Uterus (tissue), 4 donors: ENCODE data around the gene ZNF512B. TPM values are rescaled to one million over a fixed set of nuclear protein-coding genes. Genes with fewer than 3 reads are reported as not detected.

ENCODE experiments used
- DNase-seq, 2 donors: peaks; one replicate each; pipeline ENCODE4 v3.0.0-alpha.2; 2019 to 2020
- H3K27ac ChIP-seq, 2 donors: fragments of 200-600 bp; sonication (generic); 1 replicate in 1 of 2; 2 replicates in 1 of 2; pipeline ENCODE4 v1.5.1; 2016 to 2018
- H3K27me3 ChIP-seq, 2 donors: fragments of 200-600 bp; sonication (generic); one replicate each; pipeline ENCODE4 v1.5.1; 2018 to 2019; ENCODE audit warnings: control low read depth in 1 of 2
- H3K36me3 ChIP-seq, 2 donors: fragments of 200-600 bp; sonication (generic); one replicate each; pipeline ENCODE4 v1.5.1; 2019; ENCODE audit warnings: control low read depth in 1 of 2
- H3K4me1 ChIP-seq, 2 donors: fragments of 200-600 bp; sonication (generic); one replicate each; pipeline ENCODE4 v1.5.1; 2018 to 2019; ENCODE audit warnings: control low read depth in 1 of 2
- H3K4me3 ChIP-seq, 2 donors: fragments of 200-600 bp; sonication (generic); 1 replicate in 1 of 2; 2 replicates in 1 of 2; pipeline ENCODE4 v1.5.1; 2018 to 2019; ENCODE audit warnings: mild to moderate bottlenecking in 1 of 2
- H3K9me3 ChIP-seq, 2 donors: fragments of 200-600 bp; sonication (generic); one replicate each; pipeline ENCODE4 v1.5.1; 2019; ENCODE audit warnings: control low read depth in 1 of 2
- POLR2A ChIP-seq, 2 donors: fragments of 450-650 bp; IDR thresholded peaks; one replicate each; pipeline ENCODE4 v1.6.1; 2016; ENCODE audit warnings: antibody characterized with exemption in 2 of 2, mild to moderate bottlenecking in 1 of 2, moderate library complexity in 1 of 2
- intact Hi-C: fragments of 100-400 bp; cut with DNase I; formaldehyde crosslinking; loops from one replicate; pipeline ENCODE4 v1.15.1; 2023; ENCODE audit warnings: low total_unique reads
- total RNA-seq, 4 donors: library from RNA; depleted of rRNA in 3 of 4; stranded (reverse); fragments of >200 nt in 3 of 4; gene quantifications; one replicate each; pipeline versions ENCODE4 v1.1.0 to v1.2.4, GENCODE V29; 2014 to 2023
- TF ChIP-seq, protein P1 (sequence below), 4 experiments: fragments of 200-600 bp in 2 of 4; fragments of 450-650 bp in 2 of 4; sonication (generic) in 2 of 4; IDR thresholded peaks; one replicate each; pipeline ENCODE4 v1.5.1; 2016 to 2019; ENCODE audit warnings: antibody characterized with exemption in 4 of 4, mild to moderate bottlenecking in 2 of 4, moderate library complexity in 1 of 4
- donor health status: DM: yes; HTN: yes; CAD: no.

ZNF512B gene
- total RNA-seq, 4 donors from 2014 or later, result 4.7 to 23.3 (median 17.4) TPM

DNA sequence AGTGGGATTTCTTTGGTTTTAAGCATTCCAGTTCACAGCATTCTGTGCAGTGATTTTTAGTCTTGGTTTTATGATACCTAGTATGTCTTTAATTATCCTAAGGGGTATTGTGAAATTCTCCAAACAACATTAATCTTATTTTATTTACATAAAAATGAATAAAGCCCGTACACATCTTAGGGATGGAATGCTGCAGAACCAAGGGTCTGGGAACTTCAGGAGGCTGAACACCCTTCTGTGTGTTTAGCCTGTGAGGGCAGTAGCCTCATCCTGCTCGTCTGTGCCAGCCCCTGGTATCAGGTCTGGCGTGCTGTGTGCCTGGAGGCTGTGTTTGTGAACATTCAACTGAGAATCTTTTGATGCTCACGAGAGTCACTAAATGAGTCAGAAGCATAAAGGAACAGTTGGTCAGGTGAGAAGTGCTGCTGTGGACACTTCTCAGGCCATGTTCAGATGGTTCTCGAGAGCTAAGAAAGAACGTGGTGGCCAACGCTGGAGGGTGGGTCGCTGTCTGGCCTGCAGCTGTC is 41.0 kb upstream of the ZNF512B start:
- Histone ChIP-seq H3K4me1 (no peaks in the 10 kb centered on the region), H3K9me3 (no peaks in the 10 kb centered on the region), H3K4me3 (no peak overlapping the region), H3K27me3 (no peaks in the 10 kb centered on the region), H3K27ac (no peak overlapping the region), H3K36me3 (no peaks in the 10 kb centered on the region)
- intact Hi-C loops, result no loop called here
- DNase-seq, result no peak
- no peak for TF ChIP-seq POLR2A (IDR thresholded peaks at IDR 0.05)
- TF ChIP-seq, protein P1, sequence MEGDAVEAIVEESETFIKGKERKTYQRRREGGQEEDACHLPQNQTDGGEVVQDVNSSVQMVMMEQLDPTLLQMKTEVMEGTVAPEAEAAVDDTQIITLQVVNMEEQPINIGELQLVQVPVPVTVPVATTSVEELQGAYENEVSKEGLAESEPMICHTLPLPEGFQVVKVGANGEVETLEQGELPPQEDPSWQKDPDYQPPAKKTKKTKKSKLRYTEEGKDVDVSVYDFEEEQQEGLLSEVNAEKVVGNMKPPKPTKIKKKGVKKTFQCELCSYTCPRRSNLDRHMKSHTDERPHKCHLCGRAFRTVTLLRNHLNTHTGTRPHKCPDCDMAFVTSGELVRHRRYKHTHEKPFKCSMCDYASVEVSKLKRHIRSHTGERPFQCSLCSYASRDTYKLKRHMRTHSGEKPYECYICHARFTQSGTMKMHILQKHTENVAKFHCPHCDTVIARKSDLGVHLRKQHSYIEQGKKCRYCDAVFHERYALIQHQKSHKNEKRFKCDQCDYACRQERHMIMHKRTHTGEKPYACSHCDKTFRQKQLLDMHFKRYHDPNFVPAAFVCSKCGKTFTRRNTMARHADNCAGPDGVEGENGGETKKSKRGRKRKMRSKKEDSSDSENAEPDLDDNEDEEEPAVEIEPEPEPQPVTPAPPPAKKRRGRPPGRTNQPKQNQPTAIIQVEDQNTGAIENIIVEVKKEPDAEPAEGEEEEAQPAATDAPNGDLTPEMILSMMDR (IDR thresholded peaks at IDR 0.05), result no peak

DNA sequence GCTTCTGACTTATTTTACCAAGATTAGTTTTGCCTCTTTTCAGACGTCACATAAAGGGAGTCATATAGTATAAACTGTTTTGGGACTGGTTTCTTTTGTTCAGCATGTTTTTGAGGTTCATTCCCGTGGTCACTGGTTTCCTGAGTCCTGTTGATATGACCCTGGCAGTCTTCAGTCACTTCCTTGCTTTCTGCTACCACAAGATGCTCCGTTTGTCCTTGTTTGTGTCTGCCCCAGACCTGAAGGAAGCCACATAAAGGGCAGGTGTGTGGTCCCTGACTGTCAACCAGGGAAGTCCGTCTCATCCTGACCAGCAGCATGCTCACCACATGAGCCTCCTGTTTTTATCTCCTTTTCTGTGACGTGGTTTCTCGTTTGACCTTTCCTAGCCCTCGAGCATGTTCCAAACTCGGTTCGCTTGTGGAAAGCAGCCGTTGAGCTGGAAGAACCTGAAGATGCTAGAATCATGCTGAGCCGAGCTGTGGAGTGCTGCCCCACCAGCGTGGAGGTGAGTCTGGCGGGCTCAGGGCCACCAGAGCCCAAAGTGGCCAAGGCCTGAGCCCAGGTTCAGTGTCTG is 40.2 kb upstream of the ZNF512B start:
- Histone ChIP-seq H3K27me3 (no peaks in the 10 kb centered on the region), H3K9me3 (no peaks in the 10 kb centered on the region), H3K4me3 (no peak overlapping the region), H3K27ac (no peak overlapping the region), H3K36me3 (no peaks in the 10 kb centered on the region), H3K4me1 (no peaks in the 10 kb centered on the region)
- intact Hi-C loops, result no loop called here
- TF ChIP-seq, protein P1 (IDR thresholded peaks at IDR 0.05), result no peak
- no peak for DNase-seq

DNA sequence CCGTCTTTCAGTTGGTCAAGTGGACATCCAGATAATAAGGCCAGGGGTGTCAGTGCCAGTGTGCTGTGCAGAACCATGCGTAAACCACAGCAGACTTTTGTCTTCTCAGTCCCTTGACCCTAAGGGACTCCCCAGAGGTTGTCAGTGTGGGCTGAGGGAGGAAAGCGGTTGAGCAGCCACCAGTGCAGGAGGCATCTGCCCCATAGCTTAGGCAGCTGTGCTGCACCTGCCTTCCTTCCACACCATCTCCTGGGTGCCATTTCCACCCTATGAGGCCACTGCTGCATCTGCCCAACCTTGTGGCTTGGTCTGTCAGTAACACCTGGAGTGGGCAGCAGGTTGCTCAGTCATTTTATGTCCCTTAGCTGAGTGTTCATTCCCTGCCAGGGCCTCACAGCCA is 37.2 kb upstream of the ZNF512B start:
- no peak overlapping the region for H3K4me3 ChIP-seq
- H3K27me3 ChIP-seq, result no peaks in the 10 kb centered on the region
- intact Hi-C loops, result no loop called here
- H3K27ac ChIP-seq, result no peak overlapping the region
- H3K4me1 ChIP-seq, result no peaks in the 10 kb centered on the region
- H3K9me3 ChIP-seq, result no peaks in the 10 kb centered on the region
- no peaks in the 10 kb centered on the region for H3K36me3 ChIP-seq
- TF ChIP-seq POLR2A (IDR thresholded peaks at IDR 0.05), result no peak
- TF ChIP-seq, protein P1 (IDR thresholded peaks at IDR 0.05), result no peak
- DNase-seq, result no peak

DNA sequence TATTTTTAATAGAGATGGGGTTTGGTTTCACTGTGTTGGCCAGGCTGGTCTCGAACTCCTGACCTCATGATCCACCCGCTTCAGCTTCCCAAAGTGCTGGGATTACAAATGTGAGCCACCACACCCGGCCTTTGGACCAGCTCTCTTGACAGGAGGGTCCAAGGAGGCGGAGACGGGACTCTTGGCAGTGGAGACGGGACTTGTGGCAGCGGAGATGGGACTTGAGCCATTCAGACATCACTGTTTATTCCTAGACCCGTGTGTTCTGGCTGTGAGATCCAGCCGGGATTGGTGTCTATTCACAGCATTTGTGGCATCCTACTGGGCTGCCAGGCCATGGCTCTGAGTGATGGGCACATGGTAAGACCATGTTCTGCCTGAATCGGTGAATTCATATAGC is 36.8 kb upstream of the ZNF512B start:
- intact Hi-C loops, result no loop called here
- H3K27ac ChIP-seq, result no peak overlapping the region
- no peak overlapping the region for H3K4me3 ChIP-seq
- DNase-seq, result no peak
- H3K36me3 ChIP-seq, result no peaks in the 10 kb centered on the region
- TF ChIP-seq, protein P1 (IDR thresholded peaks at IDR 0.05), result no peak
- TF ChIP-seq POLR2A (IDR thresholded peaks at IDR 0.05), result no peak
- no peaks in the 10 kb centered on the region for H3K4me1 ChIP-seq
- H3K27me3 ChIP-seq, result no peaks in the 10 kb centered on the region
- no peaks in the 10 kb centered on the region for H3K9me3 ChIP-seq

DNA sequence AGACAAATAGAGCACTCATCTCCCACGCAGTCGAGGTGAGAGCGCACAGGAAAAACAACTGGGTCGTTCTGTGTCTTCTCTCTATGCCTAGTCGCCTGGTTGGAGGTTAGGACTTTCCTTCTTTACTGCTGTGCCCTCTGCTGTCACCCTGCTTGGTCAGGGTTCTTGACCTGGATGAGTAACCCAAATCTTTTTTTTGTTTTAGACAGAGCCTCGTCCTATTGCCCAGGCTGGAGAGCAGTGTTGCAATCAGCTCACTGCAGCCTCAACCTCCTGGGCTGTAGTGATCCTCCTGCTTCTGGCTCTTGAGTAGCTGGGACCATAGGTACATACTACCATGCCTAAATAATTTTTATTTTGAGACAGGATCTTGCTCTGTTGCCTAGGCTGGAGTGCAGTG is 35.7 kb upstream of the ZNF512B start:
- Histone ChIP-seq H3K27ac (no peak overlapping the region), H3K4me1 (no peaks in the 10 kb centered on the region), H3K27me3 (no peaks in the 10 kb centered on the region), H3K36me3 (no peaks in the 10 kb centered on the region), H3K4me3 (no peak overlapping the region), H3K9me3 (no peaks in the 10 kb centered on the region)
- DNase-seq, result no peak
- intact Hi-C loops, result no loop called here
- TF ChIP-seq POLR2A (IDR thresholded peaks at IDR 0.05), result no peak
- TF ChIP-seq, protein P1 (IDR thresholded peaks at IDR 0.05), result no peak
